Measurements from ENCODE around the gene KRTAP19-7.

The KRTAP19-7 gene

GRCh38 chr21:30567617-30568016, 6.5 kb upstream of the KRTAP19-7 start:
- Histone ChIP-seq H3K9me3 (ENCODE audit: severe bottlenecking) (no peaks in the 10 kb centered on the region), H3K27ac (ENCODE audit: poor library complexity, severe bottlenecking) (no peak overlapping the region), H3K36me3 (ENCODE audit: low read depth) (no peaks in the 10 kb centered on the region), H3K4me3 (ENCODE audit: severe bottlenecking) (no peak overlapping the region), H3K4me1 (ENCODE audit: insufficient read depth, poor library complexity, severe bottlenecking) (no peaks in the 10 kb centered on the region), H3K27me3 (ENCODE audit: insufficient read depth, poor library complexity, severe bottlenecking) (no peaks in the 10 kb centered on the region)
- TF ChIP-seq, protein P1, sequence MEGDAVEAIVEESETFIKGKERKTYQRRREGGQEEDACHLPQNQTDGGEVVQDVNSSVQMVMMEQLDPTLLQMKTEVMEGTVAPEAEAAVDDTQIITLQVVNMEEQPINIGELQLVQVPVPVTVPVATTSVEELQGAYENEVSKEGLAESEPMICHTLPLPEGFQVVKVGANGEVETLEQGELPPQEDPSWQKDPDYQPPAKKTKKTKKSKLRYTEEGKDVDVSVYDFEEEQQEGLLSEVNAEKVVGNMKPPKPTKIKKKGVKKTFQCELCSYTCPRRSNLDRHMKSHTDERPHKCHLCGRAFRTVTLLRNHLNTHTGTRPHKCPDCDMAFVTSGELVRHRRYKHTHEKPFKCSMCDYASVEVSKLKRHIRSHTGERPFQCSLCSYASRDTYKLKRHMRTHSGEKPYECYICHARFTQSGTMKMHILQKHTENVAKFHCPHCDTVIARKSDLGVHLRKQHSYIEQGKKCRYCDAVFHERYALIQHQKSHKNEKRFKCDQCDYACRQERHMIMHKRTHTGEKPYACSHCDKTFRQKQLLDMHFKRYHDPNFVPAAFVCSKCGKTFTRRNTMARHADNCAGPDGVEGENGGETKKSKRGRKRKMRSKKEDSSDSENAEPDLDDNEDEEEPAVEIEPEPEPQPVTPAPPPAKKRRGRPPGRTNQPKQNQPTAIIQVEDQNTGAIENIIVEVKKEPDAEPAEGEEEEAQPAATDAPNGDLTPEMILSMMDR (IDR thresholded peaks at IDR 0.05; ENCODE audit: poor library complexity, severe bottlenecking): no peak
- DNase-seq (ENCODE audit: low spot score) (no peak), ATAC-seq (ENCODE audit: low read depth) (no peak)

DNA sequence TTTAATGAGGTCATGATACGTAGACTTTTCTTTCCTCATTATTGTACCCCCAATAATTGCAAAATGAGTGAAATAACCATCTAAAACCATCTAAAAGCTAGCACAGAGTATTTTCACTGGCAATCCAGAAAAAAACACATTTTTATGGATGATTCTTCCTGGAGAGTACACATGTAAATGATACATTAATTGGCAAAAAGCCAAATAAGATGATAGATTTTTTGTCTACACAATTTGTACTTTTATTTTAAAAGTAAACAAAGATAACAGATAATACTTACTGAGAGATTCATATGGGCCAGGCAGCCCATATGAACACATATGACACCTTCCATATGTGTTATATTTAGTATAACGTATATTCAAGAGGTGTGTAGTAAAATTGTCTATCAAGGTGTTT, 2.5 kb upstream of the KRTAP19-7 start:
- TF ChIP-seq, protein P1 (IDR thresholded peaks at IDR 0.05; ENCODE audit: poor library complexity, severe bottlenecking): no peak
- ATAC-seq (ENCODE audit: low read depth) (no peak), DNase-seq (ENCODE audit: low spot score) (no peak)
- Histone ChIP-seq H3K36me3 (ENCODE audit: low read depth) (no peaks in the 10 kb centered on the region), H3K4me3 (ENCODE audit: severe bottlenecking) (no peak overlapping the region), H3K9me3 (ENCODE audit: severe bottlenecking) (no peaks in the 10 kb centered on the region), H3K27me3 (ENCODE audit: insufficient read depth, poor library complexity, severe bottlenecking) (no peaks in the 10 kb centered on the region), H3K27ac (ENCODE audit: poor library complexity, severe bottlenecking) (no peak overlapping the region), H3K4me1 (ENCODE audit: insufficient read depth, poor library complexity, severe bottlenecking) (no peaks in the 10 kb centered on the region)

DNA sequence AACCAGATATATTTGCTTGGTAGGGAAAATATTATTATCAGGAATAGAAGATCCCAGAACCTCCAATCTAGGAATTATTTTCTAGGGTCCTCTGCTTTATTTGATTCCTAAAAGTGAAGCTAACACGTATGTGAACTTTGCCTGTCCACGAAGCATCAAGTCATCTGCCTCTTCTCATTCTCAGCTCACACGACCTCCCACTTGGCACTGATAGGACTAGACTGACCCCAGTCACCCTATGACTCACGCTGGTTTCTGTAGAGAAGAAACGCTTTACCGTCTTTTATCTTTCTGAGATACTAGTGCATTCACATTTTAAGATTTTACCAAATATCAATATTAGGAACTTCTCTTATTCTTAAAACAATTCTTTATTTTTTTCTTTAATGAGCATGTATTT, 2.0 kb upstream of the KRTAP19-7 start:
- ATAC-seq (ENCODE audit: low read depth): no peak

DNA sequence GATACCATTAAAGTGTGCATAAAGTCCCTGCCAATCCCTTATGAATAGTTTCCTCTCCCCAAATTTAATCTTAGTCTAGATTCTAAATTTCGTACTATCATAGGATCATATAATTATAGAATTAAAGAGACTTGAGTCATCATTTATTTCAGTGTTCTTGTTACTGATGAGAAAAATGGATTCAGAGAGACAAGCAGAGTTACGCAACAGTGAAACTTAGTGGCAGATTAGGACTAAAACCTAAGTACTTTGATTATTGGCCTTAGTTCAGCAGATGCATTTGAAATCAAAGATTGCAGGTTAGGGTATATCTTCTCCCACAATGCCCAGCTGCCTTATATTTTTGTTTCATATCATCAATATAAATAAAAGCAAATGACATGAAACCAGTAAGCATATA, 843 bp upstream of the KRTAP19-7 start:
- TF ChIP-seq, protein P1 (IDR thresholded peaks at IDR 0.05; ENCODE audit: poor library complexity, severe bottlenecking): no peak
- Histone ChIP-seq H3K27me3 (ENCODE audit: insufficient read depth, poor library complexity, severe bottlenecking) (no peaks in the 10 kb centered on the region), H3K27ac (ENCODE audit: poor library complexity, severe bottlenecking) (no peak overlapping the region), H3K4me1 (ENCODE audit: insufficient read depth, poor library complexity, severe bottlenecking) (no peaks in the 10 kb centered on the region), H3K9me3 (ENCODE audit: severe bottlenecking) (no peaks in the 10 kb centered on the region), H3K36me3 (ENCODE audit: low read depth) (no peaks in the 10 kb centered on the region), H3K4me3 (ENCODE audit: severe bottlenecking) (no peak overlapping the region)
- DNase-seq (ENCODE audit: low spot score) (no peak), ATAC-seq (ENCODE audit: low read depth) (no peak)

More for the DNA sequence above, 2.0 kb upstream of the KRTAP19-7 start:
- no peaks in the 10 kb centered on the region for H3K36me3 ChIP-seq (ENCODE audit: low read depth)
- TF ChIP-seq, protein P1 (IDR thresholded peaks at IDR 0.05; ENCODE audit: poor library complexity, severe bottlenecking): no peak
- no peak for DNase-seq (ENCODE audit: low spot score)
- no peak overlapping the region for H3K27ac ChIP-seq (ENCODE audit: poor library complexity, severe bottlenecking)
- H3K4me3 ChIP-seq (ENCODE audit: severe bottlenecking): no peak overlapping the region
- H3K27me3 ChIP-seq (ENCODE audit: insufficient read depth, poor library complexity, severe bottlenecking): no peaks in the 10 kb centered on the region
- no peaks in the 10 kb centered on the region for H3K9me3 ChIP-seq (ENCODE audit: severe bottlenecking)
- no peaks in the 10 kb centered on the region for H3K4me1 ChIP-seq (ENCODE audit: insufficient read depth, poor library complexity, severe bottlenecking)

DNA sequence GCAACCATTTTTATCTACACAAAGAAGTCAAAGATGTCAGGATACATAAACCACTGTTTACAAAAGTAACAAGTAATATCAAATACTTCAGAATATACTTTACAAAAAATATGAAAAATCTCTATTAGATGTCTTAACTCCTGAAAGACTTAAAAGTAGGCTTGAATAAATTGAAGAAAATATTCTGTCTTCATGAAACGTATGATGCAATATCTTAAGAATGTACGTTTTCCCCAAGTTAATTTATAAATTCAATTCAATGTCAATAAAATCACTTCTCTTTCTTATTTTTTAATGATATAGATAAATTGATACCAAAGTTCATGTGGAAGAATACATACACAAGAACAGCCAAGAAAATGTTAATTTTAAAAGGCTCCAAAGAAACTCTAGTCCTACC, 6.0 kb downstream of the KRTAP19-7 start:
- TF ChIP-seq, protein P1 (IDR thresholded peaks at IDR 0.05; ENCODE audit: poor library complexity, severe bottlenecking): no peak
- DNase-seq (ENCODE audit: low spot score) (no peak), ATAC-seq (ENCODE audit: low read depth) (no peak)
- H3K4me3 ChIP-seq (ENCODE audit: severe bottlenecking): no peak overlapping the region
- H3K4me1 ChIP-seq (ENCODE audit: insufficient read depth, poor library complexity, severe bottlenecking): no peaks in the 10 kb centered on the region
- no peaks in the 10 kb centered on the region for H3K27me3 ChIP-seq (ENCODE audit: insufficient read depth, poor library complexity, severe bottlenecking)
- no peaks in the 10 kb centered on the region for H3K36me3 ChIP-seq (ENCODE audit: low read depth)
- no peaks in the 10 kb centered on the region for H3K9me3 ChIP-seq (ENCODE audit: severe bottlenecking)
- H3K27ac ChIP-seq (ENCODE audit: poor library complexity, severe bottlenecking): no peak overlapping the region
